GM12878 (cell line): ENCODE data around the gene PRPSAP1. TPM values are rescaled to one million over a fixed set of nuclear protein-coding genes. Genes with fewer than 3 reads are reported as not detected.

Experiments
- ASH2L ChIP-seq: fragments of 300-600, 200-600 bp; sonication (generic); IDR thresholded peaks from 2 replicates; pipeline ENCODE4 v1.6.1; 2017; ENCODE audit warnings: low read depth, mild to moderate bottlenecking, borderline replicate concordance
- ATF7 ChIP-seq: fragments of 450-650 bp; IDR thresholded peaks from 2 replicates; pipeline ENCODE4 v1.6.1; 2016; ENCODE audit warnings: low read depth, mild to moderate bottlenecking
- BHLHE40 ChIP-seq, 2 experiments: fragments of 450-650 bp in 1 of 2; IDR thresholded peaks; 2 replicates each; pipeline ENCODE4 v1.6.1; 2011 to 2017; ENCODE audit warnings: low read depth in 2 of 2, borderline replicate concordance in 1 of 2, improper control_type of control experiment in 1 of 2, low read length in 1 of 2, mild to moderate bottlenecking in 1 of 2
- CBFB ChIP-seq: IDR thresholded peaks from 2 replicates; pipeline ENCODE4 v1.6.1; 2016; ENCODE audit warnings: antibody characterized with exemption, low read depth
- ESRRA ChIP-seq: IDR thresholded peaks from 2 replicates; pipeline ENCODE4 v1.6.1; 2012; ENCODE audit warnings: mild to moderate bottlenecking, low read length, improper control_type of control experiment
- GATAD2B ChIP-seq: fragments of 450-650 bp; conservative IDR thresholded peaks from 2 replicates; pipeline ENCODE4 v1.6.1; 2017; ENCODE audit warnings: low read depth, mild to moderate bottlenecking, moderate library complexity
- HDAC2 ChIP-seq: fragments of 200-600 bp; sonication (generic); IDR thresholded peaks from 2 replicates; pipeline ENCODE4 v1.6.1; 2017
- HDGF ChIP-seq: fragments of 450-650 bp; IDR thresholded peaks from 2 replicates; pipeline ENCODE4 v1.6.1; 2016; ENCODE audit warnings: antibody characterized with exemption
- IKZF2 ChIP-seq, 2 experiments: fragments of 450-650 bp; IDR thresholded peaks; 2 replicates each; pipeline ENCODE4 v1.6.1; 2017; ENCODE audit warnings: mild to moderate bottlenecking in 2 of 2, moderate library complexity in 2 of 2
- NR2F1 ChIP-seq: fragments of 450-650 bp; conservative IDR thresholded peaks from 2 replicates; pipeline ENCODE4 v1.6.1; 2017; ENCODE audit warnings: mild to moderate bottlenecking
- POU2F2 ChIP-seq: IDR thresholded peaks from 3 replicates; pipeline ENCODE4 v1.6.1; 2011; ENCODE audit warnings: low read depth, mild to moderate bottlenecking, low read length, borderline replicate concordance
- RBBP5 ChIP-seq: fragments of 200-600 bp; sonication (generic); conservative IDR thresholded peaks from 2 replicates; pipeline ENCODE4 v1.6.1; 2016
- RELA ChIP-seq: fragments of 450-650 bp; IDR thresholded peaks from 2 replicates; pipeline ENCODE4 v1.8.0; 2014; ENCODE audit warnings: borderline replicate concordance; ENCODE audit not compliant: partially characterized antibody
- SREBF1 ChIP-seq: IDR thresholded peaks from 2 replicates; pipeline ENCODE4 v1.6.1; 2012; ENCODE audit warnings: mild to moderate bottlenecking, low read length
- STAT3 ChIP-seq: IDR thresholded peaks from 2 replicates; pipeline ENCODE4 v1.6.1; 2011; ENCODE audit warnings: low read depth, low read length, improper control_type of control experiment
- TCF7 ChIP-seq: IDR thresholded peaks from 2 replicates; pipeline ENCODE4 v1.6.1; 2014; ENCODE audit warnings: antibody characterized with exemption, borderline replicate concordance
- ZNF207 ChIP-seq: fragments of 450-650 bp; IDR thresholded peaks from 2 replicates; pipeline ENCODE4 v1.6.1; 2014; ENCODE audit warnings: antibody characterized with exemption, mild to moderate bottlenecking, borderline replicate concordance
- ZNF622 ChIP-seq: fragments of 450-650 bp; IDR thresholded peaks from 2 replicates; pipeline ENCODE4 v1.6.1; 2017; ENCODE audit warnings: mild to moderate bottlenecking, inconsistent platforms
- ZSCAN29 ChIP-seq: fragments of 450-650 bp; IDR thresholded peaks from 2 replicates; pipeline ENCODE4 v1.6.1; 2017; ENCODE audit warnings: mild to moderate bottlenecking, moderate library complexity
- polyA plus RNA-seq, 11 experiments: library from polyadenylated mRNA; depleted of rRNA in 4 of 11; unstranded in 6 of 11; stranded (reverse) in 5 of 11; fragments of >200 nt; fragmentation: Nextera tagmentation in 4 of 11; fragmentation: Illumina TruSeq in 1 of 11; extraction: Ambion mirVana in 4 of 11; extraction: Trizol in 1 of 11; gene quantifications; 1 replicate in 1 of 11; 2 replicates in 10 of 11; pipeline versions ENCODE4 v1.2.1 to v1.2.3, GENCODE V29; 2011 to 2016; ENCODE audit warnings: inconsistent platforms in 2 of 11, missing spikeins in 2 of 11, low read depth in 1 of 11
- total RNA-seq, 4 experiments: library from RNA; depleted of rRNA in 3 of 4; stranded (reverse); fragments of >200 nt in 3 of 4; fragmentation: Illumina TruSeq in 1 of 4; extraction: Trizol in 1 of 4; gene quantifications; 2 replicates each; pipeline versions ENCODE4 v1.2.1 to v1.2.3, GENCODE V29; 2013 to 2021
- TF ChIP-seq, protein P1 (sequence below): IDR thresholded peaks from 2 replicates; pipeline ENCODE4 v1.6.1; 2012; ENCODE audit warnings: low read depth, low read length, improper control_type of control experiment
- TF ChIP-seq, protein P2 (sequence below): fragments of 450-650 bp; formaldehyde crosslinking; IDR thresholded peaks from 2 replicates; pipeline ENCODE4 v1.5.0; 2022; ENCODE audit warnings: mild to moderate bottlenecking, missing genetic modification characterization
- TF ChIP-seq, protein P3 (sequence below): IDR thresholded peaks from 2 replicates; pipeline ENCODE4 v1.6.1; 2012; ENCODE audit warnings: improper control_type of control experiment, low read depth, low read length; ENCODE audit not compliant: insufficient replicate concordance

PRPSAP1 gene
- total and polyA plus RNA-seq, 10 of the 15 experiments (the other 5 are each of a cell fraction or from before 2014, with no cell fraction given) = 15.8 to 84.2 (median 44.2) TPM

DNA sequence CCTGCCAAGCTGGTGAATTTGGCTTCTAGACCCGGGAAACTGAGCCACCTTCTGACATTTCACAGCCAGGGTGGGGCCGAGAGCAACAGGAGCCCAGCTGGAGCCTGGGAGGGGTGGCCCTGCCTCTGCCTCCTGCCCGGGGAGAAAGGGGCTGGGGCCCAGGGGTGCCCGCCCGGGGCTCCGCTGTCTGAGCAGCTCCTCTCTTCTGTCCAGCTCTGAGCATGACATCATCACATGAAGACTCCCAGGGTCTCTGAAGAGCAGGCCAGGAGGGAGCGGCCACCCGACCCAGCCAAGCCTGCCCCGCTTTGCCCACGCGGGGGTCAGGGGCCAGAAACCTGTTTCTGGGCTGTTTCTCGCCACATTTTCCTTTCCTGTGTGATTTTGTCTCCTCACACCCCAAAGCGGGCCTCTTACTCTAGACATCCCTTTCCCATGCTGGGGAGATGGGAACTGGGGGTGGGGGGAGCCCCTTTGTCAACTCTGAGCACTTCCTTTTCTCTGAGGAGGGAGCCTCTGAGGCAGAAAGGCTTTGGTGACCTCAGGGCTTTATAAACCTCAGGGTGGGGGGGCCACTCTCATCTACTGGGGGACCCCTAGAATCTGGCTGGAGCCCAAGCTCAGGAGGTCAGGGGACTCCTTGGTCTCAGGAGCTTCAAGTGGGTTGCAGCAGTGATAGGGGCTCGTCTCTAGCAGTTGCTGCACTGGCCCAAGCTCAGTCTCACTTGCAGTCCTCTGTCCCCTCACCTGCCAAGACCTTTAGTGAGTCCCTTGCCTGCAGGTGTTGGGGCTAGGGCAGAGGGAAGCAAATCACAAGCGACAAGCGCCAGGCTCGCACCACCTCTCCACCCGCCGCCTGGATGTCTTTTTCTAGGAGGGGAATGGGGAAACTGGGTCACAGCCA is 80.9 kb downstream of the PRPSAP1 start (continued):
- TF ChIP-seq, protein P1, sequence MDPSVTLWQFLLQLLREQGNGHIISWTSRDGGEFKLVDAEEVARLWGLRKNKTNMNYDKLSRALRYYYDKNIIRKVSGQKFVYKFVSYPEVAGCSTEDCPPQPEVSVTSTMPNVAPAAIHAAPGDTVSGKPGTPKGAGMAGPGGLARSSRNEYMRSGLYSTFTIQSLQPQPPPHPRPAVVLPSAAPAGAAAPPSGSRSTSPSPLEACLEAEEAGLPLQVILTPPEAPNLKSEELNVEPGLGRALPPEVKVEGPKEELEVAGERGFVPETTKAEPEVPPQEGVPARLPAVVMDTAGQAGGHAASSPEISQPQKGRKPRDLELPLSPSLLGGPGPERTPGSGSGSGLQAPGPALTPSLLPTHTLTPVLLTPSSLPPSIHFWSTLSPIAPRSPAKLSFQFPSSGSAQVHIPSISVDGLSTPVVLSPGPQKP = no peak
- TF ChIP-seq ATF7 = peak; percentile 94
- no peak for TF ChIP-seq RBBP5
- TF ChIP-seq, protein P2, sequence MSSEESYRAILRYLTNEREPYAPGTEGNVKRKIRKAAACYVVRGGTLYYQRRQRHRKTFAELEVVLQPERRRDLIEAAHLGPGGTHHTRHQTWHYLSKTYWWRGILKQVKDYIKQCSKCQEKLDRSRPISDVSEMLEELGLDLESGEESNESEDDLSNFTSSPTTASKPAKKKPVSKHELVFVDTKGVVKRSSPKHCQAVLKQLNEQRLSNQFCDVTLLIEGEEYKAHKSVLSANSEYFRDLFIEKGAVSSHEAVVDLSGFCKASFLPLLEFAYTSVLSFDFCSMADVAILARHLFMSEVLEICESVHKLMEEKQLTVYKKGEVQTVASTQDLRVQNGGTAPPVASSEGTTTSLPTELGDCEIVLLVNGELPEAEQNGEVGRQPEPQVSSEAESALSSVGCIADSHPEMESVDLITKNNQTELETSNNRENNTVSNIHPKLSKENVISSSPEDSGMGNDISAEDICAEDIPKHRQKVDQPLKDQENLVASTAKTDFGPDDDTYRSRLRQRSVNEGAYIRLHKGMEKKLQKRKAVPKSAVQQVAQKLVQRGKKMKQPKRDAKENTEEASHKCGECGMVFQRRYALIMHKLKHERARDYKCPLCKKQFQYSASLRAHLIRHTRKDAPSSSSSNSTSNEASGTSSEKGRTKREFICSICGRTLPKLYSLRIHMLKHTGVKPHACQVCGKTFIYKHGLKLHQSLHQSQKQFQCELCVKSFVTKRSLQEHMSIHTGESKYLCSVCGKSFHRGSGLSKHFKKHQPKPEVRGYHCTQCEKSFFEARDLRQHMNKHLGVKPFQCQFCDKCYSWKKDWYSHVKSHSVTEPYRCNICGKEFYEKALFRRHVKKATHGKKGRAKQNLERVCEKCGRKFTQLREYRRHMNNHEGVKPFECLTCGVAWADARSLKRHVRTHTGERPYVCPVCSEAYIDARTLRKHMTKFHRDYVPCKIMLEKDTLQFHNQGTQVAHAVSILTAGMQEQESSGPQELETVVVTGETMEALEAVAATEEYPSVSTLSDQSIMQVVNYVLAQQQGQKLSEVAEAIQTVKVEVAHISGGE = no peak
- TF ChIP-seq TCF7 = no peak
- TF ChIP-seq HDAC2 = no peak
- TF ChIP-seq POU2F2 = peak; percentile 5; the same call in 2 of the 3 replicates
- TF ChIP-seq STAT3 = no peak
- TF ChIP-seq CBFB = no peak
- TF ChIP-seq, protein P3, sequence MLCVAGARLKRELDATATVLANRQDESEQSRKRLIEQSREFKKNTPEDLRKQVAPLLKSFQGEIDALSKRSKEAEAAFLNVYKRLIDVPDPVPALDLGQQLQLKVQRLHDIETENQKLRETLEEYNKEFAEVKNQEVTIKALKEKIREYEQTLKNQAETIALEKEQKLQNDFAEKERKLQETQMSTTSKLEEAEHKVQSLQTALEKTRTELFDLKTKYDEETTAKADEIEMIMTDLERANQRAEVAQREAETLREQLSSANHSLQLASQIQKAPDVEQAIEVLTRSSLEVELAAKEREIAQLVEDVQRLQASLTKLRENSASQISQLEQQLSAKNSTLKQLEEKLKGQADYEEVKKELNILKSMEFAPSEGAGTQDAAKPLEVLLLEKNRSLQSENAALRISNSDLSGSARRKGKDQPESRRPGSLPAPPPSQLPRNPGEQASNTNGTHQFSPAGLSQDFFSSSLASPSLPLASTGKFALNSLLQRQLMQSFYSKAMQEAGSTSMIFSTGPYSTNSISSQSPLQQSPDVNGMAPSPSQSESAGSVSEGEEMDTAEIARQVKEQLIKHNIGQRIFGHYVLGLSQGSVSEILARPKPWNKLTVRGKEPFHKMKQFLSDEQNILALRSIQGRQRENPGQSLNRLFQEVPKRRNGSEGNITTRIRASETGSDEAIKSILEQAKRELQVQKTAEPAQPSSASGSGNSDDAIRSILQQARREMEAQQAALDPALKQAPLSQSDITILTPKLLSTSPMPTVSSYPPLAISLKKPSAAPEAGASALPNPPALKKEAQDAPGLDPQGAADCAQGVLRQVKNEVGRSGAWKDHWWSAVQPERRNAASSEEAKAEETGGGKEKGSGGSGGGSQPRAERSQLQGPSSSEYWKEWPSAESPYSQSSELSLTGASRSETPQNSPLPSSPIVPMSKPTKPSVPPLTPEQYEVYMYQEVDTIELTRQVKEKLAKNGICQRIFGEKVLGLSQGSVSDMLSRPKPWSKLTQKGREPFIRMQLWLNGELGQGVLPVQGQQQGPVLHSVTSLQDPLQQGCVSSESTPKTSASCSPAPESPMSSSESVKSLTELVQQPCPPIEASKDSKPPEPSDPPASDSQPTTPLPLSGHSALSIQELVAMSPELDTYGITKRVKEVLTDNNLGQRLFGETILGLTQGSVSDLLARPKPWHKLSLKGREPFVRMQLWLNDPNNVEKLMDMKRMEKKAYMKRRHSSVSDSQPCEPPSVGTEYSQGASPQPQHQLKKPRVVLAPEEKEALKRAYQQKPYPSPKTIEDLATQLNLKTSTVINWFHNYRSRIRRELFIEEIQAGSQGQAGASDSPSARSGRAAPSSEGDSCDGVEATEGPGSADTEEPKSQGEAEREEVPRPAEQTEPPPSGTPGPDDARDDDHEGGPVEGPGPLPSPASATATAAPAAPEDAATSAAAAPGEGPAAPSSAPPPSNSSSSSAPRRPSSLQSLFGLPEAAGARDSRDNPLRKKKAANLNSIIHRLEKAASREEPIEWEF = peak; percentile 43
- TF ChIP-seq RELA = no peak
- no peak for TF ChIP-seq ASH2L
- peak; percentile 77 for TF ChIP-seq NR2F1
- no peak for TF ChIP-seq ZNF207
- peak; percentile 74 to 85 for TF ChIP-seq IKZF2 (IDR thresholded peaks at IDR 0.05)
- peak; percentile 47; the same call in 1 of the 2 replicates for TF ChIP-seq GATAD2B
- TF ChIP-seq ZSCAN29 = no peak
- peak in 1 of 2 experiments; percentile 27; a peak in 1 of 4 replicates for TF ChIP-seq BHLHE40 (IDR thresholded peaks at IDR 0.05; ENCODE audit: borderline replicate concordance in 1 of 2, low read depth in 2 of 2, low read length in 1 of 2)
- TF ChIP-seq ESRRA = no peak
- no peak for TF ChIP-seq SREBF1
- TF ChIP-seq ZNF622 = no peak
- no peak; the same call in 1 of the 2 replicates for TF ChIP-seq HDGF
